ENCODE measurements around the gene NLRP14. TPM values are rescaled to one million over a fixed set of nuclear protein-coding genes. Genes with fewer than 3 reads are reported as not detected.

Gene NLRP14
- total and polyA plus RNA-seq, 4 experiments from 2014 or later = not detected

GRCh38 chr11:7080900-7081299, 60.6 kb downstream of the NLRP14 start:
- Mint-ChIP-seq H3K4me3 (no peak overlapping the region), H3K36me3 (no peaks in the 10 kb centered on the region), H3K27ac (no peak overlapping the region), H3K27me3 (peaks cover 4 to 6% of the 10 kb centered on the region in 2 donors), H3K9me3 (peaks cover 0 to 18% (median 10%) of the 10 kb centered on the region in 8 donors), H3K4me1 (no peaks in the 10 kb centered on the region)
- H3K27me3 ChIP-seq (ENCODE audit: insufficient read depth, low read length) = no peaks in the 10 kb centered on the region
- H3K4me3 ChIP-seq (ENCODE audit: low read length in 2 of 2) = no peak overlapping the region
- ChIA-PET CTCF (ENCODE audit: partially characterized antibody) (no interaction called here), POLR2A (ENCODE audit: partially characterized antibody) (no interaction called here)
- intact Hi-C loops (cut with micrococcal nuclease) = no loop called here
- H3K4me1 ChIP-seq (ENCODE audit: insufficient read depth, low read length) = no peaks in the 10 kb centered on the region
- H3K36me3 ChIP-seq (ENCODE audit: insufficient read depth, low read length) = no peaks in the 10 kb centered on the region
- DNase-seq = no peak
- no peaks in the 10 kb centered on the region for H3K9me3 ChIP-seq (ENCODE audit: control insufficient read depth in 1 of 2, low read length in 2 of 2)
- H3K27ac ChIP-seq (ENCODE audit: low read depth, low read length) = no peak overlapping the region

- Histone ChIP-seq H3K27ac (ENCODE audit: low read depth, low read length) (no peak overlapping the region), H3K9me3 (ENCODE audit: control insufficient read depth in 1 of 2, low read length in 2 of 2) (no peaks in the 10 kb centered on the region), H3K27me3 (ENCODE audit: insufficient read depth, low read length) (no peaks in the 10 kb centered on the region), H3K4me3 (ENCODE audit: low read length in 2 of 2) (no peak overlapping the region), H3K36me3 (ENCODE audit: insufficient read depth, low read length) (no peaks in the 10 kb centered on the region), H3K4me1 (ENCODE audit: insufficient read depth, low read length) (no peaks in the 10 kb centered on the region)
- Mint-ChIP-seq H3K36me3 (no peaks in the 10 kb centered on the region), H3K27ac (no peak overlapping the region), H3K9me3 (peaks cover 0 to 17% (median 10%) of the 10 kb centered on the region in 8 donors), H3K4me3 (no peak overlapping the region), H3K4me1 (no peaks in the 10 kb centered on the region), H3K27me3 (peaks cover 3 to 5% of the 10 kb centered on the region in 2 donors)
- DNase-seq = no peak
- ChIA-PET POLR2A (ENCODE audit: partially characterized antibody) (no interaction called here), CTCF (ENCODE audit: partially characterized antibody) (no interaction called here)
- intact Hi-C loops (cut with micrococcal nuclease) = no loop called here
Observed at GRCh38 chr11:7081441-7081840, 61.2 kb downstream of the NLRP14 start.

GRCh38 chr11:7088921-7089320, 68.6 kb downstream of the NLRP14 start, which contains the start of gene RBMXL2:
Gene RBMXL2 (plus strand): TSS chr11:7088998. CDS start chr11:7089121, 123 bp downstream.
- ChIA-PET CTCF (ENCODE audit: partially characterized antibody) (no interaction called here), POLR2A (ENCODE audit: partially characterized antibody) (interaction anchor here (0.6 kb wide), 1 partner anchor 70 kb away, joined by 3 read pairs; no protein-coding TSS in a partner anchor)
- no peaks in the 10 kb centered on the region for H3K9me3 ChIP-seq (ENCODE audit: control insufficient read depth in 1 of 2, low read length in 2 of 2)
- H3K4me1 Mint-ChIP-seq = no peaks in the 10 kb centered on the region
- H3K27me3 Mint-ChIP-seq = peaks cover 7 to 12% of the 10 kb centered on the region in 2 donors
- intact Hi-C loops (cut with micrococcal nuclease) = no loop called here
- no peak within 1 kb of the TSS for H3K27ac ChIP-seq (ENCODE audit: low read depth, low read length)
- H3K9me3 Mint-ChIP-seq = no peaks in the 10 kb centered on the region
- no peaks in the 10 kb centered on the region for H3K36me3 Mint-ChIP-seq
- DNase-seq = no peak
- no peak within 1 kb of the TSS for H3K4me3 ChIP-seq (ENCODE audit: low read length in 2 of 2)
- H3K27ac Mint-ChIP-seq = no peak within 1 kb of the TSS
- no peaks in the 10 kb centered on the region for H3K27me3 ChIP-seq (ENCODE audit: insufficient read depth, low read length)
- no peak within 1 kb of the TSS for H3K4me3 Mint-ChIP-seq
- no peaks in the 10 kb centered on the region for H3K4me1 ChIP-seq (ENCODE audit: insufficient read depth, low read length)
- no peaks in the 10 kb centered on the region for H3K36me3 ChIP-seq (ENCODE audit: insufficient read depth, low read length)

- intact Hi-C loops (cut with micrococcal nuclease) = no loop called here
- no peak for DNase-seq
- H3K4me3 Mint-ChIP-seq = no peak overlapping the region
Observed at GRCh38 chr11:7089328-7090251, 69.3 kb downstream of the NLRP14 start.

GRCh38 chr11:7098235-7098832, 78.1 kb downstream of the NLRP14 start:
- Histone ChIP-seq H3K9me3 (ENCODE audit: control insufficient read depth in 1 of 2, low read length in 2 of 2) (no peaks in the 10 kb centered on the region), H3K27me3 (ENCODE audit: insufficient read depth, low read length) (no peaks in the 10 kb centered on the region), H3K4me3 (ENCODE audit: low read length in 2 of 2) (no peak overlapping the region), H3K27ac (ENCODE audit: low read depth, low read length) (no peak overlapping the region), H3K36me3 (ENCODE audit: insufficient read depth, low read length) (no peaks in the 10 kb centered on the region), H3K4me1 (ENCODE audit: insufficient read depth, low read length) (no peaks in the 10 kb centered on the region)
- ChIA-PET CTCF (ENCODE audit: partially characterized antibody) (interaction anchor here (0.6 to 6.9 kb wide), 10 partner anchors 57 to 888 kb away, joined by 3 to 71 read pairs (median 7); partner anchors contain the start of gene EIF3F), POLR2A (ENCODE audit: partially characterized antibody) (no interaction called here)
- DNase-seq = peak; percentile 32 to 47 (median 39)
- intact Hi-C loops (cut with micrococcal nuclease) = loop anchor here (1.0 kb wide), 2 partner anchors 344 to 596 kb away; no protein-coding TSS in a partner anchor
- Mint-ChIP-seq H3K27me3 (peaks cover 5 to 11% of the 10 kb centered on the region in 2 donors), H3K9me3 (no peaks in the 10 kb centered on the region), H3K36me3 (no peaks in the 10 kb centered on the region), H3K27ac (no peak overlapping the region), H3K4me1 (no peaks in the 10 kb centered on the region), H3K4me3 (no peak overlapping the region)

More at GRCh38 chr11:7089328-7090251, 69.3 kb downstream of the NLRP14 start:
- H3K27ac Mint-ChIP-seq = no peak overlapping the region
- Histone ChIP-seq H3K4me3 (ENCODE audit: low read length in 2 of 2) (no peak overlapping the region), H3K27ac (ENCODE audit: low read depth, low read length) (no peak overlapping the region), H3K36me3 (ENCODE audit: insufficient read depth, low read length) (no peaks in the 10 kb centered on the region), H3K27me3 (ENCODE audit: insufficient read depth, low read length) (no peaks in the 10 kb centered on the region), H3K4me1 (ENCODE audit: insufficient read depth, low read length) (no peaks in the 10 kb centered on the region), H3K9me3 (ENCODE audit: control insufficient read depth in 1 of 2, low read length in 2 of 2) (no peaks in the 10 kb centered on the region)
- CTCF ChIA-PET (ENCODE audit: partially characterized antibody) = no interaction called here
- no peaks in the 10 kb centered on the region for H3K4me1 Mint-ChIP-seq
- no peaks in the 10 kb centered on the region for H3K9me3 Mint-ChIP-seq
- no peaks in the 10 kb centered on the region for H3K36me3 Mint-ChIP-seq
- POLR2A ChIA-PET (ENCODE audit: partially characterized antibody) = no interaction called here
- H3K27me3 Mint-ChIP-seq = peaks cover 7 to 12% of the 10 kb centered on the region in 2 donors

GRCh38 chr11:7115780-7116179, 95.5 kb downstream of the NLRP14 start:
- H3K36me3 ChIP-seq (ENCODE audit: insufficient read depth, low read length) = no peaks in the 10 kb centered on the region
- intact Hi-C loops (cut with micrococcal nuclease) = no loop called here
- H3K27ac ChIP-seq (ENCODE audit: low read depth, low read length) = no peak overlapping the region
- Mint-ChIP-seq H3K27me3 (peaks cover 7% of the 10 kb centered on the region in 2 donors), H3K36me3 (no peaks in the 10 kb centered on the region), H3K27ac (no peak overlapping the region), H3K4me1 (no peaks in the 10 kb centered on the region), H3K9me3 (no peaks in the 10 kb centered on the region), H3K4me3 (no peak overlapping the region)
- no peaks in the 10 kb centered on the region for H3K9me3 ChIP-seq (ENCODE audit: control insufficient read depth in 1 of 2, low read length in 2 of 2)
- ChIA-PET POLR2A (ENCODE audit: partially characterized antibody) (no interaction called here), CTCF (ENCODE audit: partially characterized antibody) (no interaction called here)
- no peaks in the 10 kb centered on the region for H3K4me1 ChIP-seq (ENCODE audit: insufficient read depth, low read length)
- DNase-seq = no peak
- H3K4me3 ChIP-seq (ENCODE audit: low read length in 2 of 2) = no peak overlapping the region
- no peaks in the 10 kb centered on the region for H3K27me3 ChIP-seq (ENCODE audit: insufficient read depth, low read length)

GRCh38 chr11:7116370-7116769, 96.1 kb downstream of the NLRP14 start:
- intact Hi-C loops (cut with micrococcal nuclease) = no loop called here
- H3K36me3 Mint-ChIP-seq = no peaks in the 10 kb centered on the region
- no peaks in the 10 kb centered on the region for H3K9me3 Mint-ChIP-seq
- no peak for DNase-seq
- Histone ChIP-seq H3K27me3 (ENCODE audit: insufficient read depth, low read length) (no peaks in the 10 kb centered on the region), H3K4me1 (ENCODE audit: insufficient read depth, low read length) (no peaks in the 10 kb centered on the region), H3K9me3 (ENCODE audit: control insufficient read depth in 1 of 2, low read length in 2 of 2) (no peaks in the 10 kb centered on the region), H3K4me3 (ENCODE audit: low read length in 2 of 2) (no peak overlapping the region), H3K36me3 (ENCODE audit: insufficient read depth, low read length) (no peaks in the 10 kb centered on the region), H3K27ac (ENCODE audit: low read depth, low read length) (no peak overlapping the region)
- ChIA-PET POLR2A (ENCODE audit: partially characterized antibody) (no interaction called here), CTCF (ENCODE audit: partially characterized antibody) (no interaction called here)
- H3K27me3 Mint-ChIP-seq = peaks cover 7% of the 10 kb centered on the region in 2 donors
- no peak overlapping the region for H3K27ac Mint-ChIP-seq
- no peak overlapping the region for H3K4me3 Mint-ChIP-seq
- no peaks in the 10 kb centered on the region for H3K4me1 Mint-ChIP-seq

Measured in CD4-positive, alpha-beta memory T cell (primary cell).